ENCODE measurements around the gene PKD1L1.

GRCh38 chr7:47743965-47744591, 204.2 kb downstream of the PKD1L1 start:
- TF ChIP-seq CTCF (optimal IDR thresholded peaks at IDR 0.05 in 1 of 3, IDR thresholded peaks at IDR 0.05 in 1 of 3, conservative IDR thresholded peaks at IDR 0.05 in 1 of 3; ENCODE audit: extremely low read depth in 1 of 3, insufficient read depth in 2 of 3, low read length in 3 of 3) (no peak), EZH2 (IDR thresholded peaks at IDR 0.05; ENCODE audit: low read length) (no peak)
